SH-SY5Y (cell line): ENCODE measurements around the gene PAFAH1B1.

Experiments used
- GATA2 ChIP-seq: IDR thresholded peaks from 2 replicates; pipeline ENCODE4 v1.6.1; 2011; ENCODE audit warnings: mild to moderate bottlenecking, low read depth, low read length
- GATA3 ChIP-seq: IDR thresholded peaks from 2 replicates; pipeline ENCODE4 v1.6.1; 2011; ENCODE audit warnings: low read depth, mild to moderate bottlenecking, low read length, moderate library complexity

PAFAH1B1 gene

GRCh38 chr17:2693561-2694380 lies 100.3 kb downstream of the PAFAH1B1 start:
- no peak for TF ChIP-seq GATA2
- no peak for TF ChIP-seq GATA3

- TF ChIP-seq GATA2 (no peak), GATA3 (no peak)
These were observed 101.2 kb downstream of the PAFAH1B1 start for GRCh38 chr17:2694381-2695242.

GRCh38 chr17:2695243-2695960 lies 101.9 kb downstream of the PAFAH1B1 start:
- TF ChIP-seq GATA3 (no peak), GATA2 (no peak)

GRCh38 chr17:2695961-2696760 lies 102.7 kb downstream of the PAFAH1B1 start:
- TF ChIP-seq GATA2 (no peak), GATA3 (no peak)

- TF ChIP-seq GATA2, result no peak
- no peak for TF ChIP-seq GATA3
These were observed 104.2 kb downstream of the PAFAH1B1 start for GRCh38 chr17:2697611-2698162.

- no peak for TF ChIP-seq GATA3
- TF ChIP-seq GATA2, result no peak
These were observed 106.6 kb downstream of the PAFAH1B1 start for GRCh38 chr17:2700030-2700490.

- TF ChIP-seq GATA3, result no peak
- no peak for TF ChIP-seq GATA2
These were observed 107.2 kb downstream of the PAFAH1B1 start for GRCh38 chr17:2700491-2701141.

- TF ChIP-seq GATA2 (no peak), GATA3 (no peak)
These were observed 107.9 kb downstream of the PAFAH1B1 start for GRCh38 chr17:2701161-2701995.

GRCh38 chr17:2701996-2702741 lies 108.7 kb downstream of the PAFAH1B1 start:
- no peak for TF ChIP-seq GATA2

GRCh38 chr17:2703181-2703580 lies 109.7 kb downstream of the PAFAH1B1 start:
- TF ChIP-seq GATA2, result no peak
- no peak for TF ChIP-seq GATA3

GRCh38 chr17:2703606-2704005 lies 110.2 kb downstream of the PAFAH1B1 start:
- TF ChIP-seq GATA2 (no peak), GATA3 (no peak)
